ENCODE results near the gene ADORA2A. TPM values are rescaled to one million over a fixed set of nuclear protein-coding genes. Genes with fewer than 3 reads are reported as not detected.

Gene ADORA2A
- total and polyA plus RNA-seq, 10 of the 15 experiments (the other 5 are each of a cell fraction or from before 2014, with no cell fraction given): 0.69 to 31.2 (median 18.3) TPM

DNA sequence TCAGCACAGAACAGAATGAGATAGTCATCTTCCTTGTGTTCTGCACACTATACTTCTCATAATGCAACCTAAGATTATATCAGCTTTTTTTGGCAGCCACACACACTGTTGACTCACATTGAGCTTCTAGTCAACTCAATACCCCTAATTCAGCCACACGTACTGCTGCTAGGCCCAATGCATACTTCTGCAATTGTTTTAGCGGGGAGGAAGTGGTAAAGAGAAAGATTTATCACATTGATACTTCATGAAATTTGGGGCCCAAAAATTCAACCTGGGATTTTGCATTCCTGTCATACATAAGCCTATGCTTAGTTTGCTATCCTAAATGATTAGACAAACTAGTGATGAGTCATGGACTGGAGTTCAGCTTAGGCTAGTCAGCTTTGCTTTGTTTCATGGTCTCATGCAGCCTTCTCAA is 59.1 kb downstream of the ADORA2A start:
- no peaks in the 10 kb centered on the region for H3K36me3 ChIP-seq (ENCODE audit: control insufficient read depth in 2 of 2, insufficient read depth in 2 of 2, low read length in 1 of 2)
- RAD21 ChIA-PET (ENCODE audit: unreplicated experiment): interaction anchor here (2.2 to 2.3 kb wide), 3 partner anchors 26 to 60 kb away, joined by 4 to 6 read pairs (median 5); no protein-coding TSS in a partner anchor
- H3K27ac ChIP-seq (ENCODE audit: control insufficient read depth, insufficient read depth): no peak overlapping the region
- no peak overlapping the region for H2AFZ ChIP-seq (ENCODE audit: control insufficient read depth, low read depth, low read length)
- no peaks in the 10 kb centered on the region for H3K9me3 ChIP-seq (replicated peaks; ENCODE audit: control insufficient read depth, insufficient read depth, low read length)
- no peaks in the 10 kb centered on the region for H3K27me3 ChIP-seq (replicated peaks in 1 of 2; ENCODE audit: control insufficient read depth in 2 of 2, insufficient read depth in 2 of 2, low read length in 1 of 2)
- no peak overlapping the region for H3K4me3 ChIP-seq
- no peaks in the 10 kb centered on the region for H3K4me1 ChIP-seq (ENCODE audit: control insufficient read depth, insufficient read depth, low read length)
- H3K4me2 ChIP-seq (ENCODE audit: control insufficient read depth, insufficient read depth): no peak overlapping the region
- in situ Hi-C loops (cut with MboI) (no loop called here), intact Hi-C loops (cut with micrococcal nuclease; ENCODE audit: unreplicated experiment) (no loop called here)
- POLR2A ChIA-PET: interaction anchor here (1.4 kb wide), 1 partner anchor 25 kb away, joined by 4 read pairs; no protein-coding TSS in a partner anchor
- ATAC-seq (peak; percentile 84), FAIRE-seq (no peak), DNase-seq (ENCODE audit: low read depth, low spot score) (no peak)
- TF ChIP-seq, protein P1, sequence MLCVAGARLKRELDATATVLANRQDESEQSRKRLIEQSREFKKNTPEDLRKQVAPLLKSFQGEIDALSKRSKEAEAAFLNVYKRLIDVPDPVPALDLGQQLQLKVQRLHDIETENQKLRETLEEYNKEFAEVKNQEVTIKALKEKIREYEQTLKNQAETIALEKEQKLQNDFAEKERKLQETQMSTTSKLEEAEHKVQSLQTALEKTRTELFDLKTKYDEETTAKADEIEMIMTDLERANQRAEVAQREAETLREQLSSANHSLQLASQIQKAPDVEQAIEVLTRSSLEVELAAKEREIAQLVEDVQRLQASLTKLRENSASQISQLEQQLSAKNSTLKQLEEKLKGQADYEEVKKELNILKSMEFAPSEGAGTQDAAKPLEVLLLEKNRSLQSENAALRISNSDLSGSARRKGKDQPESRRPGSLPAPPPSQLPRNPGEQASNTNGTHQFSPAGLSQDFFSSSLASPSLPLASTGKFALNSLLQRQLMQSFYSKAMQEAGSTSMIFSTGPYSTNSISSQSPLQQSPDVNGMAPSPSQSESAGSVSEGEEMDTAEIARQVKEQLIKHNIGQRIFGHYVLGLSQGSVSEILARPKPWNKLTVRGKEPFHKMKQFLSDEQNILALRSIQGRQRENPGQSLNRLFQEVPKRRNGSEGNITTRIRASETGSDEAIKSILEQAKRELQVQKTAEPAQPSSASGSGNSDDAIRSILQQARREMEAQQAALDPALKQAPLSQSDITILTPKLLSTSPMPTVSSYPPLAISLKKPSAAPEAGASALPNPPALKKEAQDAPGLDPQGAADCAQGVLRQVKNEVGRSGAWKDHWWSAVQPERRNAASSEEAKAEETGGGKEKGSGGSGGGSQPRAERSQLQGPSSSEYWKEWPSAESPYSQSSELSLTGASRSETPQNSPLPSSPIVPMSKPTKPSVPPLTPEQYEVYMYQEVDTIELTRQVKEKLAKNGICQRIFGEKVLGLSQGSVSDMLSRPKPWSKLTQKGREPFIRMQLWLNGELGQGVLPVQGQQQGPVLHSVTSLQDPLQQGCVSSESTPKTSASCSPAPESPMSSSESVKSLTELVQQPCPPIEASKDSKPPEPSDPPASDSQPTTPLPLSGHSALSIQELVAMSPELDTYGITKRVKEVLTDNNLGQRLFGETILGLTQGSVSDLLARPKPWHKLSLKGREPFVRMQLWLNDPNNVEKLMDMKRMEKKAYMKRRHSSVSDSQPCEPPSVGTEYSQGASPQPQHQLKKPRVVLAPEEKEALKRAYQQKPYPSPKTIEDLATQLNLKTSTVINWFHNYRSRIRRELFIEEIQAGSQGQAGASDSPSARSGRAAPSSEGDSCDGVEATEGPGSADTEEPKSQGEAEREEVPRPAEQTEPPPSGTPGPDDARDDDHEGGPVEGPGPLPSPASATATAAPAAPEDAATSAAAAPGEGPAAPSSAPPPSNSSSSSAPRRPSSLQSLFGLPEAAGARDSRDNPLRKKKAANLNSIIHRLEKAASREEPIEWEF (IDR thresholded peaks at IDR 0.05; ENCODE audit: insufficient replicate concordance, low read depth, low read length): no peak
- TF ChIP-seq SPI1 (IDR thresholded peaks at IDR 0.05; ENCODE audit: borderline replicate concordance, insufficient read depth, low read depth, low read length) (peak; percentile 61; the same call in 1 of the 2 replicates), HDAC6 (IDR thresholded peaks at IDR 0.05; ENCODE audit: unreplicated experiment) (no peak), RUNX3 (IDR thresholded peaks at IDR 0.05; ENCODE audit: low read length) (peak; percentile 56)
- no peaks in the 10 kb centered on the region for H3K79me2 ChIP-seq (ENCODE audit: control insufficient read depth, insufficient read depth, low read length)
- 4% methylated on average over 2 of the region's 2 CpGs for WGBS (ENCODE audit: insufficient coverage, insufficient replicate concordance, low lambda C conversion rate, missing lambda C conversion rate)
- CTCF ChIA-PET: interaction anchor here (0.7 to 3.1 kb wide), 18 partner anchors 12 to 164 kb away, joined by 3 to 14 read pairs (median 4); partner anchors contain the start of gene ADORA2A
- BruUV-seq (replicated peaks): no TSS peak
- SMC1A ChIA-PET (ENCODE audit: uncharacterized antibody, unreplicated experiment): interaction anchor here (0.9 to 2.5 kb wide), 8 partner anchors 16 to 163 kb away, joined by 3 to 6 read pairs (median 4); no protein-coding TSS in a partner anchor
- H3K9ac ChIP-seq (ENCODE audit: control insufficient read depth, insufficient read depth, low read length): no peak overlapping the region
- no peaks in the 10 kb centered on the region for H4K20me1 ChIP-seq (ENCODE audit: control insufficient read depth, insufficient read depth)
